Measurements from ENCODE around the gene AUTS2.

- TF ChIP-seq CTCF (IDR thresholded peaks at IDR 0.05 in 2 of 3, conservative IDR thresholded peaks at IDR 0.05 in 1 of 3; ENCODE audit: control insufficient read depth in 2 of 3, extremely low read depth in 1 of 3, insufficient read depth in 1 of 3, low read depth in 3 of 3, low read length in 3 of 3) (no peak), HDGF (IDR thresholded peaks at IDR 0.05) (no peak), POLR2AphosphoS5 (IDR thresholded peaks at IDR 0.05; ENCODE audit: low read length) (no peak), E2F8 (IDR thresholded peaks at IDR 0.05; ENCODE audit: low read depth, partially characterized antibody) (no peak), REST (IDR thresholded peaks at IDR 0.05; ENCODE audit: low read depth, low read length) (no peak), SREBF2 (IDR thresholded peaks at IDR 0.05; ENCODE audit: low read length) (no peak), ZNF687 (IDR thresholded peaks at IDR 0.05) (no peak), ZBTB33 (IDR thresholded peaks at IDR 0.05) (no peak)
Measured at GRCh38 chr7:69951458-69951857, 353.2 kb downstream of the AUTS2 start.

Data from GM12878 (cell line).